Measurements from ENCODE around the gene SPOPL.

Gene SPOPL

DNA sequence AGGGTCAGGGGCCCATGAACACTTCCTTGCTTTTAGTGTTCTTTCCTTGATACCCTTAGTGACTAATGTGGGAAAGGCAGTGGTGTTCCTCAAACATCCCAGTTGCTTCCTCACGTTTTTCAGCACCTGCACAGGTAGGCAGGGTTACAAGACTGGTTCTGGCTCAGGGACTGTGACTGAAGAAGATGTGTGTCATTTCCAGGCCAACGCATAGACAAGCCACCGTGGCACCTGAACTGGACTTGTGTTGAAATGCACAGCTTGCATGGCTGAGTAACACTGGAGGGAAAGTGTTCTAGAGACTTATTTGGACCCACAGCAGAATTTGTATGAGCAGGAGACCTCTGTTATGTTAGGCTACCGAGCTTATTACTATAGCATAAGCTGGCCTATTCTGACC lies 107.9 kb downstream of the SPOPL start:
- no peak for DNase-seq

DNA sequence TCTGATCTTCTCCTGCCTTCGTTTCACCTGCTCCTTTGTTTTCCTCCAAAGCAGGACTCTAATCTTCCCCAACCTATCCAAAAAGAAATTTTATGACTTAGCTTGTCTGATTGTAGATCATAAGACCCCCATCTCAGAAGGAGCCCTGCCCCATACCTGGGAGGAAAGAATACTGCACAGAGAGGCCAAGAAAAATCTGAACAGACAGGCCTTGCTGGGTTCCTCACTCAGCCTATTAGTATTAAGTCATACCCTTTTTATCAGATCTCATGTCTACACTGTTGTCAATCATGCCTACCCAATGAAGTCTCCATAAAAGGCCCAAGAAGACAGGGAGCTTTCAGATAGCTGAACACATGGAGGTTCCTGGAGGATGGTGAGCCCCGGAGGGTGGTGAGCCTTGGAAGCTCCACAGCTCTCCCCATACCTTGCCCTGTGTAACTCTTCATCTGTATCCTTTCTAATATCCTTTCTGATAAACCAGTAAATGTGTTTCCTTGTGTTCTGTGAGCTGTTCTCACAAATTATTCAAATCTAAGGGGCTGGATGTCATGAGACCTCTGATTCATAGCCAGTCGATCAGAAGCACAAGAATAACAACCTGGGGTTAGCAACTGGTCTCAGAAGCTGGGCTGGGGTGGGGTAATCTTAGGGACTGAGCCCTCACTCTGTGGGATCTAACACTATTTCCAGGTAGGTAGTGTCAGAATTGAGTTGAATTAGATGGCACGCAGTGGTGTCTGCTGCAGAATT lies 108.8 kb downstream of the SPOPL start:
- DNase-seq, result no peak

DNA sequence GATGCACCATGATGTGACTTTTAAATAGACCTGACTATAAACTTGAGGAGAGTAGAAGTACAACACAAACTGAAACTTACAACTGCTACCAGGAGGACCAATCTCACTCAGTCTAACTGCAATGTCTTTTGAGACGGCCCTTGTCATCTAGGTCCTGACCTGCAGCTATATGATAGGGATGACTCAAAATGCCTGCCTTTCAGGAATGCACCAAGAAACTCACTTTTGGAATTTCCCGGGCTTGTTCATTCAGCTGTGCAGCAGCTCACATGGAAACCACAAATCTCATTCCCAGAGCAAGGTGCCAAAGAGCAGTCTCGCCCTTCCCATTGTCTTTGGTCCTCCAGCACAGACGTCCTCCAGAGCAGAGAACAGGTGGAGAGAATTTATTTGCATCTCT lies 113.7 kb downstream of the SPOPL start:
- DNase-seq, result no peak

DNA sequence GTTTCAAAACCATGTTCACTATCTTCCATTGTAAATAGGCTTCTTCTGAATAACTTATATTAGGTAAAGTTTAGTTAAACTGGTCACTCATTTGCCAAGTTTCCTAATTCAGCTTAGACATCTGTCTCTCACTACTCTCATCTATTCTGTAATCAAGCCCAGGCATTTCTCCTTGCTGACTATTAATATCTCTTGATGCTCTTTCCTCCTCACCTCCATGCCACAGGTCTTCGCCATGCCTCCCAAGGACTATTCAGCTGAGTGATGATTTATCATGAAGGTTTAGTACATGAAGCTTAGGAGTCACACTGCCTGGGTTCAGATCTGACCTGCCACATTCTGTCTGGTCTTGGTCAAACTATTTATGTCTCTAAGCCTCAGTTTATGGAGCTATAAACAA lies 115.5 kb downstream of the SPOPL start:
- DNase-seq, result no peak

DNA sequence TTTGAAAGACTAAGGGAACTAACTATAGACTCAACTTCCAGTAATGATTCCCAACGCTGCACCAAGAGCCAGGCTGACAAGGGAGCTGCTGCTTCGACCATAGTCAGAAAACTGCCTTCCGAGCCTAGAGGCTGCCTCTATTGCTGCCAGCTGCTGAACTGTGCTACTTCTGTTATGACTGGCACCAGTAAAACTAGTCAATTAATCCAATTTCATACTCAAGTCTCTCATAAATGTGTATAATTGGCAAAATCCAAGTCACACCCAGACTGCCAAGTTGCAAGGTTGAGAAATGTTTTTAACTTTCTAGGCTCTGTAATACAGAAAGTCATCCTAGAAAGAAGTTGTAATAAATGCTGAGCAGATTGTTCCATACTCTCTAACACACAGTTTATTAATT lies 117.4 kb downstream of the SPOPL start:
- no peak for DNase-seq

DNA sequence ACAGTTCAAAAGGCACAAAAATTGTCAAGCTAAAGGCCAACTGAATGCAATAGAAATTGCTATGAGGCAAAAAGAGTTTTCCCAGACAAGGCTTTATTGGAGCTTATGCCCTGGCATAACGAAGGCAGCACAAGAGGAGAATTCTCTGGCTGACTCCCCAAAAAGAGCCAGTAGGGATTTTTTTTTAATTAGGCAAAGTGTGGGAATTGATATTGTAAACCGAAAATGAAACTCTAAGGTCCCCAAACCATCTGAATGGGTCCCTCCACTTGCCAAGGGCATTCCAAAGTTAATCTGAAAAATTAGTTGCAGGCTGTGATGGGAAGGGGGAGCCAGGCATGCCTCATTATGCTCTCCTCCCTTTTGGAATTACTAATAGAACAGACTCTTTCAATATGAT lies 118.9 kb downstream of the SPOPL start:
- DNase-seq, result no peak

DNA sequence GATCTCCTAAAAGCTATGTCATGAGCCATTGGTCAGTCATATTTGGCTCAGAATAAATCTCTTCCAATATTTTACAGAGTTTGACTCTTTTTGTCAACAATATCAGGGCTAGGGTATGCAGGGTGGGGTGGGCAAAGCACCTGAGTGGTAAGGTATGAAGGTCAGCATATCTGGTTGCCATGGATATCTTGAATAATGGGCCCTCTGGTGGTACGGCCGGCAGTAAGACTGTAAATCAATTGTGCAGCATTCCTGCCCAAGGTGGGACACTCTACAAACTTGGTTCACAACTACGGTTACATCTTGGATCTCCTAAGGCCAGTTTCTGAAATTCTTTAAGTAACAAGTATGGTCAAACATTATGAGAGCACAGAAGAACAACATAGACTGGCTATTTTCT lies 119.6 kb downstream of the SPOPL start:
- no peak for DNase-seq

DNA sequence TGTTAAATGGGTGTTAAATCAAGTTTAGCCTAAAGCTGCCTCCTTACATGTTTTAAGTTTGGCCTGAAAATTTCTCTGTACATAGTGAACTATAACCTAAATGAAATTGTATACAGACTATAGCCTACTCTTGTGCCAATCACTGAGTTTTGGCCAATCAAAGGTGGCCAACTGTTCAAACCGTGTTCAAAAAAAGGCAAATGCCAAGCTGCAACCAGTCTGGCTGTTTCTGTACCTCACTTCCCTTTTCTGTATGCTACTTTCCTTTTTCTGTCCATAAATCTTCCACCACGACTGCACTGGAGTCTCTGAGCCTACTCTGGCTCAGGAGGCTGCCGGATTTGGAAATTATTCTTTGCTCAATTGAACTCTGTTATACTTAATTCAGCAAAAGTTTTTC lies 121.0 kb downstream of the SPOPL start:
- DNase-seq, result no peak

Data from T-helper 1 cell (primary cell).